H1 (cell line): ENCODE results near the gene BASP1. TPM values are rescaled to one million over a fixed set of nuclear protein-coding genes. Genes with fewer than 3 reads are reported as not detected.

Experiments
- CTCF ChIA-PET: fragments of 300-600 bp; sonication (Branson Sonifier 250); formaldehyde crosslinking; loops from one replicate; lab custom pipeline; 2021; ENCODE audit not compliant: partially characterized antibody; lab: Charles Lee
- POLR2A ChIA-PET: fragments of 300-600 bp; sonication (Branson Sonifier 250); formaldehyde crosslinking; loops from one replicate; lab custom pipeline; 2021; ENCODE audit warnings: inconsistent platforms; ENCODE audit not compliant: partially characterized antibody; lab: Charles Lee
- DNase-seq, 2 experiments: peaks; one replicate each; pipeline versions ENCODE4 v3.0.0 to v3.0.0-alpha.2; 2010 to 2022; ENCODE audit warnings: low spot score in 2 of 2, low read depth in 1 of 2, mixed read lengths in 1 of 2
- FAIRE-seq: peaks from 2 replicates; lab custom pipeline; 2011; peaks lifted over from hg19 to GRCh38; lab: Jason Lieb, UNC
- H2AFZ ChIP-seq: 2 replicates; pipeline ENCODE4 v1.8.1; 2012; ENCODE audit warnings: low read length, inconsistent platforms
- H2AK5ac ChIP-seq: 2 replicates; pipeline ENCODE4 v1.6.1; 2013; ENCODE audit warnings: low read depth, low read length
- H2BK120ac ChIP-seq: replicated peaks from 2 replicates; pipeline ENCODE3; 2013; ENCODE audit warnings: low read depth, low read length, inconsistent platforms
- H2BK12ac ChIP-seq: 2 replicates; pipeline ENCODE4 v1.6.1; 2013; ENCODE audit warnings: low read depth, low read length
- H2BK15ac ChIP-seq: 2 replicates; pipeline ENCODE4 v1.6.1; 2013; ENCODE audit warnings: low read length
- H2BK20ac ChIP-seq: 2 replicates; pipeline ENCODE4 v1.6.1; 2013; ENCODE audit warnings: low read length
- H2BK5ac ChIP-seq: 2 replicates; pipeline ENCODE4 v1.6.1; 2013; ENCODE audit warnings: low read depth, low read length
- H3K14ac ChIP-seq: 2 replicates; pipeline ENCODE4 v1.6.1; 2013; ENCODE audit warnings: inconsistent platforms; ENCODE audit not compliant: insufficient read length
- H3K18ac ChIP-seq: 2 replicates; pipeline ENCODE4 v1.6.1; 2013; ENCODE audit warnings: low read length; ENCODE audit errors: extremely low read depth
- H3K23ac ChIP-seq: 2 replicates; pipeline ENCODE4 v1.6.1; 2013; ENCODE audit warnings: inconsistent platforms; ENCODE audit not compliant: insufficient read length
- H3K23me2 ChIP-seq: 2 replicates; pipeline ENCODE4 v1.6.1; 2013; ENCODE audit warnings: low read depth, low read length
- H3K27ac ChIP-seq: 2 replicates; pipeline ENCODE4 v1.6.1; 2011; ENCODE audit warnings: low read depth, low read length, inconsistent platforms
- H3K27me3 ChIP-seq, 4 experiments: replicated peaks in 1 of 4; 1 replicate in 1 of 4; 2 replicates in 3 of 4; pipeline versions ENCODE4 v1.6.1 to v1.8.1; 2011 to 2013; ENCODE audit warnings: low read length in 3 of 4, mild to moderate bottlenecking in 3 of 4, inconsistent platforms in 2 of 4, mixed read lengths in 2 of 4, moderate library complexity in 1 of 4; ENCODE audit not compliant: control insufficient read depth in 3 of 4, insufficient read depth in 3 of 4; ENCODE audit errors: extremely low read depth in 1 of 4
- H3K36me3 ChIP-seq, 4 experiments: 2 replicates each; pipeline versions ENCODE4 v1.6.1 to v1.8.1; 2011 to 2013; ENCODE audit warnings: mild to moderate bottlenecking in 4 of 4, low read length in 3 of 4, moderate library complexity in 2 of 4, control low read depth in 1 of 4, inconsistent platforms in 1 of 4; ENCODE audit not compliant: insufficient read depth in 4 of 4, control insufficient read depth in 2 of 4
- H3K4ac ChIP-seq: replicated peaks from 2 replicates; pipeline ENCODE3; 2013; ENCODE audit warnings: low read length, low read depth, mixed read lengths, inconsistent platforms; ENCODE audit not compliant: insufficient read length
- H3K4me1 ChIP-seq, 4 experiments: replicated peaks in 1 of 4; 1 replicate in 1 of 4; 2 replicates in 3 of 4; pipeline versions ENCODE4 v1.6.1 to v1.8.1; 2011 to 2013; ENCODE audit warnings: low read length in 3 of 4, inconsistent platforms in 2 of 4, mixed read lengths in 1 of 4; ENCODE audit not compliant: insufficient read depth in 4 of 4, control insufficient read depth in 3 of 4
- H3K4me2 ChIP-seq, 2 experiments: 2 replicates each; pipeline versions ENCODE4 v1.6.1 to v1.8.1; 2011 to 2013; ENCODE audit warnings: low read depth in 2 of 2, low read length in 2 of 2, control low read depth in 1 of 2, inconsistent platforms in 1 of 2, mild to moderate bottlenecking in 1 of 2; ENCODE audit not compliant: insufficient read depth in 1 of 2
- H3K4me3 ChIP-seq, 4 experiments: fragments of 200-600, 300-600 bp in 1 of 4; sonication (generic), shearing (Covaris generic), sonication (Bioruptor Twin) in 1 of 4; 2 replicates each; pipeline versions ENCODE4 v1.5.1 to v1.8.1; 2011 to 2016; ENCODE audit warnings: low read length in 4 of 4, low read depth in 3 of 4, control low read depth in 2 of 4, inconsistent platforms in 2 of 4, mild to moderate bottlenecking in 2 of 4, mixed read lengths in 1 of 4, moderate library complexity in 1 of 4; ENCODE audit not compliant: insufficient read depth in 2 of 4; ENCODE audit errors: extremely low read depth in 1 of 4
- H3K56ac ChIP-seq: replicated peaks from 2 replicates; pipeline ENCODE3; 2013; ENCODE audit warnings: low read depth, mild to moderate bottlenecking, mixed read lengths, low read length, inconsistent platforms; ENCODE audit not compliant: insufficient read length
- H3K79me1 ChIP-seq: 2 replicates; pipeline ENCODE4 v1.6.1; 2013; ENCODE audit warnings: low read depth, low read length, control low read depth
- H3K79me2 ChIP-seq, 2 experiments: 2 replicates each; pipeline versions ENCODE4 v1.6.1 to v1.8.1; 2012 to 2013; ENCODE audit warnings: low read length in 2 of 2, mild to moderate bottlenecking in 2 of 2, inconsistent platforms in 1 of 2; ENCODE audit not compliant: insufficient read depth in 2 of 2, control insufficient read depth in 1 of 2
- H3K9ac ChIP-seq, 4 experiments: replicated peaks in 1 of 4; 1 replicate in 1 of 4; 2 replicates in 3 of 4; pipeline versions ENCODE4 v1.6.1 to v1.8.1; 2011 to 2013; ENCODE audit warnings: low read depth in 3 of 4, low read length in 3 of 4, control low read depth in 2 of 4, mild to moderate bottlenecking in 2 of 4, moderate library complexity in 2 of 4, inconsistent platforms in 1 of 4; ENCODE audit errors: extremely low read depth in 1 of 4
- H3K9me3 ChIP-seq, 2 experiments: 2 replicates each; pipeline versions ENCODE4 v1.6.1 to v1.8.1; 2012 to 2013; ENCODE audit warnings: mild to moderate bottlenecking in 2 of 2, moderate library complexity in 2 of 2, control low read depth in 1 of 2, inconsistent platforms in 1 of 2, low read depth in 1 of 2, low read length in 1 of 2, mixed read lengths in 1 of 2; ENCODE audit not compliant: insufficient read depth in 2 of 2
- H4K20me1 ChIP-seq, 2 experiments: replicated peaks in 1 of 2; 2 replicates each; pipeline versions ENCODE3 to v1.8.1; 2011 to 2013; ENCODE audit warnings: inconsistent platforms in 2 of 2, low read length in 2 of 2, mild to moderate bottlenecking in 1 of 2; ENCODE audit not compliant: insufficient read depth in 2 of 2, control insufficient read depth in 1 of 2
- H4K5ac ChIP-seq: 2 replicates; pipeline ENCODE4 v1.6.1; 2013; ENCODE audit warnings: low read length, low read depth, mixed read lengths, inconsistent platforms; ENCODE audit not compliant: insufficient read length
- H4K8ac ChIP-seq: 2 replicates; pipeline ENCODE4 v1.8.0; 2013; ENCODE audit warnings: mild to moderate bottlenecking, moderate library complexity, low read length, inconsistent platforms; ENCODE audit not compliant: insufficient read depth; ENCODE audit errors: extremely low read depth
- H4K91ac ChIP-seq: replicated peaks from 2 replicates; pipeline ENCODE3; 2013; ENCODE audit warnings: low read length, mixed read lengths, inconsistent platforms; ENCODE audit not compliant: insufficient read length
- ASH2L ChIP-seq: fragments of 200-600, 300-600 bp; sonication (generic); IDR thresholded peaks from one replicate; pipeline ENCODE4 v1.7.1; 2017; ENCODE audit warnings: low read length
- CHD2 ChIP-seq: IDR thresholded peaks from 2 replicates; pipeline ENCODE4 v1.6.1; 2012; ENCODE audit warnings: low read length, improper control_type of control experiment
- CTCF ChIP-seq, 3 experiments: IDR thresholded peaks; 1 replicate in 2 of 3; 2 replicates in 1 of 3; pipeline versions ENCODE4 v1.5.1 to v1.6.1; 2011; ENCODE audit warnings: low read length in 3 of 3, mild to moderate bottlenecking in 3 of 3, inconsistent platforms in 2 of 3, low read depth in 1 of 3, moderate library complexity in 1 of 3; ENCODE audit not compliant: insufficient read depth in 1 of 3; ENCODE audit errors: control extremely low read depth in 1 of 3
- GTF2F1 ChIP-seq: IDR thresholded peaks from 2 replicates; pipeline ENCODE4 v1.6.1; 2012; ENCODE audit warnings: low read depth, low read length, improper control_type of control experiment, borderline replicate concordance
- HDAC6 ChIP-seq: IDR thresholded peaks from one replicate; pipeline ENCODE4 v1.7.1; 2012; ENCODE audit warnings: low read depth, mild to moderate bottlenecking, inconsistent platforms, low read length, moderate library complexity
- KDM4A ChIP-seq: IDR thresholded peaks from one replicate; pipeline ENCODE4 v1.7.1; 2012; ENCODE audit warnings: low read depth, mild to moderate bottlenecking, moderate library complexity, low read length, inconsistent platforms; ENCODE audit not compliant: severe bottlenecking
- KDM5A ChIP-seq: fragments of 200-600 bp; IDR thresholded peaks from 2 replicates; pipeline ENCODE4 v1.7.1; 2012; ENCODE audit warnings: mild to moderate bottlenecking, low read length, inconsistent platforms, mixed read lengths
- MAFK ChIP-seq: IDR thresholded peaks from 2 replicates; pipeline ENCODE4 v1.6.1; 2012; ENCODE audit warnings: low read depth, mild to moderate bottlenecking, improper control_type of control experiment, low read length
- POLR2AphosphoS5 ChIP-seq: IDR thresholded peaks from 2 replicates; pipeline ENCODE4 v1.6.1; 2011; ENCODE audit warnings: low read depth, low read length
- RNF2 ChIP-seq: fragments of 200-900, 300-1000 bp; sonication (generic); IDR thresholded peaks from 2 replicates; pipeline ENCODE4 v1.7.1; 2016; ENCODE audit warnings: borderline replicate concordance, low read depth, mild to moderate bottlenecking, antibody characterized with exemption, low read length; ENCODE audit not compliant: poor library complexity, severe bottlenecking; ENCODE audit errors: missing control alignments
- SP1 ChIP-seq: IDR thresholded peaks from 2 replicates; pipeline ENCODE4 v1.6.1; 2011; ENCODE audit warnings: low read depth, low read length
- SP2 ChIP-seq: IDR thresholded peaks from 2 replicates; pipeline ENCODE4 v1.6.1; 2012; ENCODE audit warnings: mild to moderate bottlenecking, low read length, inconsistent platforms
- SP4 ChIP-seq: IDR thresholded peaks from 2 replicates; pipeline ENCODE4 v1.6.1; 2012; ENCODE audit warnings: low read length, inconsistent platforms
- WGBS, 2 experiments: shearing (Covaris generic) in 1 of 2; methylation state at CpG; one replicate each; pipeline versions ENCODE4 v1.1.6 to v1.1.7; 2013 to 2015; ENCODE audit warnings: low lambda C conversion rate in 2 of 2, mixed read lengths in 2 of 2, inconsistent platforms in 1 of 2, low coverage in 1 of 2, missing lambda C conversion rate in 1 of 2; ENCODE audit not compliant: insufficient replicate concordance in 2 of 2, insufficient coverage in 1 of 2, insufficient read length in 1 of 2; ENCODE audit errors: extremely low coverage in 1 of 2, missing lambda C conversion rate in 1 of 2; 5-methylcytosine and 5-hydroxymethylcytosine counted together
- polyA plus RNA-seq, 7 experiments: library from polyadenylated mRNA; depleted of rRNA in 3 of 7; stranded (reverse) in 5 of 7; unstranded in 2 of 7; fragments of >200 nt in 5 of 7; fragments of 200-250 nt in 2 of 7; gene quantifications; 1 replicate in 5 of 7; 2 replicates in 1 of 7; 4 replicates in 1 of 7; pipeline versions ENCODE4 v1.2.1 to v1.2.3, GENCODE V29; 2011 to 2013; ENCODE audit warnings: missing spikeins in 2 of 7, mixed read lengths in 2 of 7
- total RNA-seq: library from RNA; stranded (reverse); fragmentation: NEBNext Ultra II Directional; extraction: Animal tissue kit (Norgen Biotek cat#: 25700); gene quantifications from 2 replicates; pipeline ENCODE4 v1.2.1, GENCODE V29; 2021

Gene BASP1
- total and polyA plus RNA-seq, 2 of the 8 experiments (the other 6 are each of a cell fraction or from before 2014, with no cell fraction given), result 95.2 to 104 TPM

- DNase-seq, result no peak
- Histone ChIP-seq H4K20me1 (no peaks in the 10 kb centered on the region), H3K23ac (no peak overlapping the region), H4K91ac (no peak overlapping the region), H4K8ac (no peak overlapping the region), H2AFZ (no peak overlapping the region), H3K4ac (no peak overlapping the region), H3K18ac (no peak overlapping the region), H4K5ac (no peak overlapping the region), H3K4me1 (no peaks in the 10 kb centered on the region; a peak in 1 of 7 replicates), H3K23me2 (no peaks in the 10 kb centered on the region), H3K9ac (no peak overlapping the region), H3K4me3 (no peak overlapping the region), H2BK5ac (no peak overlapping the region), H3K56ac (no peak overlapping the region), H3K27me3 (no peaks in the 10 kb centered on the region), H3K79me1 (no peaks in the 10 kb centered on the region), H3K9me3 (no peaks in the 10 kb centered on the region), H2BK20ac (no peak overlapping the region), H2AK5ac (no peak overlapping the region), H2BK12ac (no peak overlapping the region), H3K4me2 (no peak overlapping the region), H2BK15ac (no peak overlapping the region), H3K27ac (no peak overlapping the region), H3K14ac (no peak overlapping the region), H3K79me2 (no peaks in the 10 kb centered on the region), H2BK120ac (no peak overlapping the region), H3K36me3 (no peaks in the 10 kb centered on the region)
- CTCF ChIA-PET, result no interaction called here
- POLR2A ChIA-PET, result no interaction called here
- no peak for FAIRE-seq
- 85% methylated on average over 4 of the region's 4 CpGs; no CpG with 5 or more reads in 1 of the 2 experiments for WGBS, 2 experiments
- no peak for TF ChIP-seq SP2
- no peak for TF ChIP-seq RNF2
- no peak for TF ChIP-seq SP1
- no peak for TF ChIP-seq CHD2
- TF ChIP-seq POLR2AphosphoS5, result no peak
- no peak for TF ChIP-seq SP4
- TF ChIP-seq MAFK, result no peak
- no peak for TF ChIP-seq KDM4A
- TF ChIP-seq KDM5A, result no peak
- no peak for TF ChIP-seq CTCF (IDR thresholded peaks at IDR 0.05; ENCODE audit: control extremely low read depth in 1 of 3, insufficient read depth in 1 of 3, low read depth in 1 of 3, low read length in 3 of 3)
- no peak for TF ChIP-seq HDAC6
- TF ChIP-seq ASH2L, result no peak
- TF ChIP-seq GTF2F1, result no peak
Observed at GRCh38 chr5:17312358-17312757, 94.9 kb downstream of the BASP1 start.
